HepG2 (cell line): ENCODE data around the gene MSANTD1. TPM values are rescaled to one million over a fixed set of nuclear protein-coding genes. Genes with fewer than 3 reads are reported as not detected.

ENCODE experiments used
- ATAC-seq: fragments of 200-7000 bp; cut with Tn5 transposase; 3 replicates; pipeline ENCODE4 v1.9.1; 2020; ENCODE audit warnings: mild to moderate bottlenecking, moderate library complexity
- BruUV-seq: library from RNA; stranded (reverse); fragments of 400-500 nt; replicated peaks from 2 replicates; lab custom pipeline; 2021; lab: Mats Ljungman, UMichigan
- CTCF ChIA-PET: fragments of 300-600 bp; formaldehyde crosslinking; extraction: SDS; loops from one replicate; lab custom pipeline; 2021; ENCODE audit warnings: low total read pairs, inconsistent platforms, low intra/inter-chr PET ratio; lab: Yijun Ruan, JAX
- POLR2A ChIA-PET: fragments of 350-600 bp; sonication (Branson Sonifier 250); formaldehyde crosslinking; loops from one replicate; lab custom pipeline; 2020; ENCODE audit warnings: antibody characterized with exemption, inconsistent platforms; lab: Yijun Ruan, JAX
- DNase-seq: peaks from one replicate; pipeline ENCODE4 v3.0.0-alpha.2; 2015; ENCODE audit warnings: low spot score
- FAIRE-seq: peaks from 3 replicates; lab custom pipeline; 2011; peaks lifted over from hg19 to GRCh38; lab: Jason Lieb, UNC
- H2AFZ ChIP-seq: one replicate; pipeline ENCODE4 v1.6.1; 2011; ENCODE audit warnings: low read length, inconsistent platforms
- H3K27ac ChIP-seq: fragments of 300-600 bp; 3 replicates; pipeline ENCODE4 v1.8.0; 2011; ENCODE audit warnings: mixed run types, mild to moderate bottlenecking, mixed read lengths, low read length, inconsistent platforms; ENCODE audit not compliant: insufficient read depth; ENCODE audit errors: extremely low read length
- H3K27me3 ChIP-seq, 2 experiments: fragments of 200-600 bp in 1 of 2; 2 replicates in 1 of 2; 3 replicates in 1 of 2; pipeline versions ENCODE4 v1.6.0 to v1.8.0; 2011; ENCODE audit warnings: low read length in 2 of 2, mild to moderate bottlenecking in 2 of 2, moderate library complexity in 2 of 2, inconsistent platforms in 1 of 2; ENCODE audit not compliant: insufficient read depth in 2 of 2, control insufficient read depth in 1 of 2
- H3K36me3 ChIP-seq, 2 experiments: fragments of 200-600 bp in 1 of 2; replicated peaks in 1 of 2; 2 replicates in 1 of 2; 3 replicates in 1 of 2; pipeline versions ENCODE4 v1.5.1 to v1.8.0; 2011; ENCODE audit warnings: low read length in 2 of 2, inconsistent platforms in 1 of 2; ENCODE audit not compliant: insufficient read depth in 2 of 2, control insufficient read depth in 1 of 2
- H3K4me1 ChIP-seq: 2 replicates; pipeline ENCODE4 v1.5.1; 2012; ENCODE audit warnings: low read length, inconsistent platforms; ENCODE audit not compliant: insufficient read depth
- H3K4me2 ChIP-seq: 2 replicates; pipeline ENCODE4 v1.6.0; 2011; ENCODE audit warnings: low read depth, low read length, inconsistent platforms
- H3K4me3 ChIP-seq, 3 experiments: fragments of 200-600 bp in 1 of 3; sonication (generic), shearing (Covaris generic) in 1 of 3; replicated peaks in 1 of 3; 2 replicates each; pipeline ENCODE4 v1.5.1; 2011 to 2016; ENCODE audit warnings: low read length in 3 of 3, inconsistent platforms in 2 of 3, low read depth in 2 of 3, mild to moderate bottlenecking in 2 of 3, control low read depth in 1 of 3, mixed read lengths in 1 of 3; ENCODE audit not compliant: insufficient read depth in 1 of 3
- H3K79me2 ChIP-seq: one replicate; pipeline ENCODE4 v1.6.1; 2011; ENCODE audit warnings: low read length, inconsistent platforms; ENCODE audit not compliant: insufficient read depth
- H3K9ac ChIP-seq: 2 replicates; pipeline ENCODE4 v1.6.0; 2011; ENCODE audit warnings: mild to moderate bottlenecking, low read depth, low read length, inconsistent platforms; ENCODE audit not compliant: insufficient read depth
- H3K9me3 ChIP-seq: 2 replicates; pipeline ENCODE4 v1.5.1; 2012; ENCODE audit warnings: mild to moderate bottlenecking, low read length
- H4K20me1 ChIP-seq: 2 replicates; pipeline ENCODE4 v1.6.0; 2011; ENCODE audit warnings: inconsistent platforms, mild to moderate bottlenecking, low read length, moderate library complexity; ENCODE audit not compliant: insufficient read depth
- ADNP ChIP-seq: sonication (generic); formaldehyde crosslinking; IDR thresholded peaks from 2 replicates; pipeline ENCODE4 v1.4.0; 2020; ENCODE audit warnings: missing genetic modification reagents
- FOXC1 ChIP-seq: sonication (generic); formaldehyde crosslinking; IDR thresholded peaks from 2 replicates; pipeline ENCODE4 v1.8.0; 2022; ENCODE audit warnings: mild to moderate bottlenecking, missing genetic modification reagents, borderline replicate concordance
- MAFK ChIP-seq, 2 experiments: IDR thresholded peaks in 1 of 2; conservative IDR thresholded peaks in 1 of 2; 2 replicates each; pipeline ENCODE4 v1.6.1; 2011; ENCODE audit warnings: improper control_type of control experiment in 2 of 2, low read length in 2 of 2
- MBNL3 ChIP-seq: fragments of 250-450 bp; sonication (Bioruptor Pico); conservative IDR thresholded peaks from 2 replicates; pipeline ENCODE4 v1.8.0; 2022; ENCODE audit warnings: mild to moderate bottlenecking, inconsistent platforms
- TARDBP ChIP-seq: sonication (generic); formaldehyde crosslinking; IDR thresholded peaks from 2 replicates; pipeline ENCODE4 v1.8.0; 2022; ENCODE audit warnings: mild to moderate bottlenecking, missing genetic modification reagents
- ZBTB38 ChIP-seq: sonication (generic); formaldehyde crosslinking; IDR thresholded peaks from 2 replicates; pipeline ENCODE4 v1.5.1; 2020; ENCODE audit warnings: mild to moderate bottlenecking, missing genetic modification reagents
- ZFP36 ChIP-seq: fragments of 150-350 bp; IDR thresholded peaks from 2 replicates; pipeline ENCODE4 v1.6.1; 2018; ENCODE audit warnings: borderline replicate concordance, low read length, low read depth; ENCODE audit not compliant: partially characterized antibody
- ZNF543 ChIP-seq: sonication (generic); formaldehyde crosslinking; IDR thresholded peaks from 2 replicates; pipeline ENCODE4 v1.4.0; 2020; ENCODE audit warnings: mild to moderate bottlenecking, missing genetic modification reagents
- ZNF607 ChIP-seq: sonication (generic); formaldehyde crosslinking; IDR thresholded peaks from 2 replicates; pipeline ENCODE4 v1.5.1; 2020; ENCODE audit warnings: missing genetic modification reagents, mild to moderate bottlenecking, borderline replicate concordance
- ZNF629 ChIP-seq: sonication (generic); formaldehyde crosslinking; conservative IDR thresholded peaks from 2 replicates; pipeline ENCODE4 v1.5.0; 2020; ENCODE audit warnings: missing genetic modification reagents
- ZNF644 ChIP-seq: IDR thresholded peaks from 2 replicates; pipeline ENCODE4 v1.6.1; 2016; ENCODE audit warnings: low read depth
- ZSCAN12 ChIP-seq: sonication (generic); formaldehyde crosslinking; IDR thresholded peaks from 2 replicates; pipeline ENCODE4 v1.9.0; 2021; ENCODE audit warnings: mild to moderate bottlenecking, missing genetic modification reagents
- ZSCAN29 ChIP-seq: sonication (generic); formaldehyde crosslinking; conservative IDR thresholded peaks from 2 replicates; pipeline ENCODE4 v1.4.0; 2020; ENCODE audit warnings: mild to moderate bottlenecking, missing genetic modification reagents
- WGBS: methylation state at CpG from one replicate; pipeline ENCODE4 v1.1.6; 2017; ENCODE audit warnings: low lambda C conversion rate; 5-methylcytosine and 5-hydroxymethylcytosine counted together
- in situ Hi-C: cut with HindIII; loops from 2 replicates; pipeline ENCODE4 v1.10.0; 2017; ENCODE audit warnings: low pct_unique_long_range_greater_than_20kb; ENCODE audit not compliant: extremely low pct_ligation_motif_present
- intact Hi-C: fragments of 100-400 bp; cut with micrococcal nuclease; formaldehyde crosslinking; loops from one replicate; pipeline ENCODE4 v1.10.0; 2022; ENCODE audit not compliant: unreplicated experiment
- polyA plus RNA-seq, 8 experiments: library from polyadenylated mRNA; depleted of rRNA in 3 of 8; stranded (reverse) in 7 of 8; unstranded in 1 of 8; fragments of >200 nt; fragmentation: Illumina TruSeq in 4 of 8; extraction: Trizol in 4 of 8; gene quantifications; 2 replicates each; pipeline versions ENCODE4 v1.2.1 to v1.2.3, GENCODE V29; 2011 to 2016; ENCODE audit warnings: low read depth in 4 of 8, missing spikeins in 1 of 8, mixed read lengths in 1 of 8; ENCODE audit not compliant: insufficient read depth in 1 of 8
- total RNA-seq, 5 experiments: library from RNA; depleted of rRNA; stranded (reverse); fragments of >200 nt; fragmentation: Illumina TruSeq; extraction: Trizol; gene quantifications; 2 replicates each; pipeline ENCODE4 v1.2.3, GENCODE V29; 2016; ENCODE audit warnings: low read depth in 1 of 5
- TF ChIP-seq, protein P1 (sequence below): IDR thresholded peaks from 2 replicates; pipeline ENCODE4 v1.6.1; 2016; ENCODE audit warnings: low read depth, control low read depth
- TF ChIP-seq, protein P2 (sequence below): sonication (generic); formaldehyde crosslinking; IDR thresholded peaks from 2 replicates; pipeline ENCODE4 v1.4.0; 2020; ENCODE audit warnings: missing genetic modification reagents
- TF ChIP-seq, protein P3 (sequence below): sonication (generic); formaldehyde crosslinking; IDR thresholded peaks from 2 replicates; pipeline ENCODE4 v1.5.1; 2020; ENCODE audit warnings: missing genetic modification reagents, mild to moderate bottlenecking, borderline replicate concordance
- TF ChIP-seq, protein P4 (sequence below): sonication (generic); formaldehyde crosslinking; IDR thresholded peaks from 2 replicates; pipeline ENCODE4 v1.4.0; 2020; ENCODE audit warnings: mild to moderate bottlenecking, missing genetic modification reagents
- TF ChIP-seq, protein P5 (sequence below): sonication (generic); IDR thresholded peaks from 2 replicates; pipeline ENCODE4 v1.6.1; 2016; ENCODE audit warnings: low read depth, borderline replicate concordance

The MSANTD1 gene
- total and polyA plus RNA-seq, 2 of the 13 experiments (the other 11 are each of a cell fraction or from before 2014, with no cell fraction given), result 0.22 to 0.40 TPM

DNA sequence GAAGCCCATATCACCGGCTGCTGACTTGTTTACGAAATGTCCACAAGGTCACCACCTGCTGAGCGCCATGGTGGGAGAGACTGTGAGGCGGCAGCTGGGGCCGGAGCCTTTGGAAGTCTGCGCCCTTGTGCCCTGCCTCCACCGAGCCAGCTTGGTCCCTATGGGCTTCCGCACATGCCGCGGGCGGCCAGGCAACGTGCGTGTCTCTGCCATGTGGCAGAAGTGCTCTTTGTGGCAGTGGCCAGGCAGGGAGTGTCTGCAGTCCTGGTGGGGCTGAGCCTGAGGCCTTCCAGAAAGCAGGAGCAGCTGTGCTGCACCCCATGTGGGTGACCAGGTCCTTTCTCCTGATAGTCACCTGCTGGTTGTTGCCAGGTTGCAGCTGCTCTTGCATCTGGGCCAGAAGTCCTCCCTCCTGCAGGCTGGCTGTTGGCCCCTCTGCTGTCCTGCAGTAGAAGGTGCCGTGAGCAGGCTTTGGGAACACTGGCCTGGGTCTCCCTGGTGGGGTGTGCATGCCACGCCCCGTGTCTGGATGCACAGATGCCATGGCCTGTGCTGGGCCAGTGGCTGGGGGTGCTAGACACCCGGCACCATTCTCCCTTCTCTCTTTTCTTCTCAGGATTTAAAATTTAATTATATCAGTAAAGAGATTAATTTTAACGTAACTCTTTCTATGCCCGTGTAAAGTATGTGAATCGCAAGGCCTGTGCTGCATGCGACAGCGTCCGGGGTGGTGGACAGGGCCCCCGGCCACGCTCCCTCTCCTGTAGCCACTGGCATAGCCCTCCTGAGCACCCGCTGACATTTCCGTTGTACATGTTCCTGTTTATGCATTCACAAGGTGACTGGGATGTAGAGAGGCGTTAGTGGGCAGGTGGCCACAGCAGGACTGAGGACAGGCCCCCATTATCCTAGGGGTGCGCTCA lies 8.7 kb upstream of the MSANTD1 start:
- WGBS, result 95% methylated on average over 15 of the region's 29 CpGs
- intact Hi-C loops (no loop called here), in situ Hi-C loops (no loop called here)
- DNase-seq (no peak), FAIRE-seq (no peak), ATAC-seq (no peak)
- Histone ChIP-seq H3K9ac (no peak overlapping the region), H3K27me3 (no peaks in the 10 kb centered on the region), H3K27ac (no peak overlapping the region), H4K20me1 (0 out of 2 replicates have a peak, but pooled peaks cover 3% of the 10 kb centered on the region), H3K4me2 (no peak overlapping the region), H2AFZ (no peak overlapping the region), H3K4me3 (no peak overlapping the region), H3K36me3 (peaks cover 15 to 45% of the 10 kb centered on the region in 2 experiments; a peak in 4 of 5 replicates), H3K4me1 (peaks cover 17% of the 10 kb centered on the region), H3K79me2 (no peaks in the 10 kb centered on the region), H3K9me3 (no peaks in the 10 kb centered on the region)
- BruUV-seq, result no TSS peak
- POLR2A ChIA-PET, result no interaction called here
- CTCF ChIA-PET, result no interaction called here
- TF ChIP-seq, protein P1, sequence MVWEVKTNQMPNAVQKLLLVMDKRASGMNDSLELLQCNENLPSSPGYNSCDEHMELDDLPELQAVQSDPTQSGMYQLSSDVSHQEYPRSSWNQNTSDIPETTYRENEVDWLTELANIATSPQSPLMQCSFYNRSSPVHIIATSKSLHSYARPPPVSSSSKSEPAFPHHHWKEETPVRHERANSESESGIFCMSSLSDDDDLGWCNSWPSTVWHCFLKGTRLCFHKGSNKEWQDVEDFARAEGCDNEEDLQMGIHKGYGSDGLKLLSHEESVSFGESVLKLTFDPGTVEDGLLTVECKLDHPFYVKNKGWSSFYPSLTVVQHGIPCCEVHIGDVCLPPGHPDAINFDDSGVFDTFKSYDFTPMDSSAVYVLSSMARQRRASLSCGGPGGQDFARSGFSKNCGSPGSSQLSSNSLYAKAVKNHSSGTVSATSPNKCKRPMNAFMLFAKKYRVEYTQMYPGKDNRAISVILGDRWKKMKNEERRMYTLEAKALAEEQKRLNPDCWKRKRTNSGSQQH (CRISPR knock-in tag), result no peak
- TF ChIP-seq ZNF629 (CRISPR knock-in tag), result no peak
- TF ChIP-seq TARDBP, result no peak
- TF ChIP-seq, protein P2, sequence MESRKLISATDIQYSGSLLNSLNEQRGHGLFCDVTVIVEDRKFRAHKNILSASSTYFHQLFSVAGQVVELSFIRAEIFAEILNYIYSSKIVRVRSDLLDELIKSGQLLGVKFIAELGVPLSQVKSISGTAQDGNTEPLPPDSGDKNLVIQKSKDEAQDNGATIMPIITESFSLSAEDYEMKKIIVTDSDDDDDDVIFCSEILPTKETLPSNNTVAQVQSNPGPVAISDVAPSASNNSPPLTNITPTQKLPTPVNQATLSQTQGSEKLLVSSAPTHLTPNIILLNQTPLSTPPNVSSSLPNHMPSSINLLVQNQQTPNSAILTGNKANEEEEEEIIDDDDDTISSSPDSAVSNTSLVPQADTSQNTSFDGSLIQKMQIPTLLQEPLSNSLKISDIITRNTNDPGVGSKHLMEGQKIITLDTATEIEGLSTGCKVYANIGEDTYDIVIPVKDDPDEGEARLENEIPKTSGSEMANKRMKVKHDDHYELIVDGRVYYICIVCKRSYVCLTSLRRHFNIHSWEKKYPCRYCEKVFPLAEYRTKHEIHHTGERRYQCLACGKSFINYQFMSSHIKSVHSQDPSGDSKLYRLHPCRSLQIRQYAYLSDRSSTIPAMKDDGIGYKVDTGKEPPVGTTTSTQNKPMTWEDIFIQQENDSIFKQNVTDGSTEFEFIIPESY (CRISPR knock-in tag), result peak; percentile 89
- TF ChIP-seq ADNP (CRISPR knock-in tag), result no peak
- no peak for TF ChIP-seq ZSCAN12
- no peak for TF ChIP-seq ZNF644 (CRISPR knock-in tag)
- TF ChIP-seq ZBTB38 (CRISPR knock-in tag), result peak; percentile 50; the same call in 1 of the 2 replicates
- TF ChIP-seq, protein P3, sequence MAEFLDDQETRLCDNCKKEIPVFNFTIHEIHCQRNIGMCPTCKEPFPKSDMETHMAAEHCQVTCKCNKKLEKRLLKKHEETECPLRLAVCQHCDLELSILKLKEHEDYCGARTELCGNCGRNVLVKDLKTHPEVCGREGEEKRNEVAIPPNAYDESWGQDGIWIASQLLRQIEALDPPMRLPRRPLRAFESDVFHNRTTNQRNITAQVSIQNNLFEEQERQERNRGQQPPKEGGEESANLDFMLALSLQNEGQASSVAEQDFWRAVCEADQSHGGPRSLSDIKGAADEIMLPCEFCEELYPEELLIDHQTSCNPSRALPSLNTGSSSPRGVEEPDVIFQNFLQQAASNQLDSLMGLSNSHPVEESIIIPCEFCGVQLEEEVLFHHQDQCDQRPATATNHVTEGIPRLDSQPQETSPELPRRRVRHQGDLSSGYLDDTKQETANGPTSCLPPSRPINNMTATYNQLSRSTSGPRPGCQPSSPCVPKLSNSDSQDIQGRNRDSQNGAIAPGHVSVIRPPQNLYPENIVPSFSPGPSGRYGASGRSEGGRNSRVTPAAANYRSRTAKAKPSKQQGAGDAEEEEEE (CRISPR knock-in tag), result no peak
- no peak for TF ChIP-seq MBNL3
- TF ChIP-seq ZSCAN29 (CRISPR knock-in tag), result no peak
- TF ChIP-seq, protein P4, sequence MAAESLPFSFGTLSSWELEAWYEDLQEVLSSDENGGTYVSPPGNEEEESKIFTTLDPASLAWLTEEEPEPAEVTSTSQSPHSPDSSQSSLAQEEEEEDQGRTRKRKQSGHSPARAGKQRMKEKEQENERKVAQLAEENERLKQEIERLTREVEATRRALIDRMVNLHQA (CRISPR knock-in tag), result no peak
- TF ChIP-seq ZNF607 (CRISPR knock-in tag), result no peak
- TF ChIP-seq MAFK (conservative IDR thresholded peaks at IDR 0.05 in 1 of 2, IDR thresholded peaks at IDR 0.05 in 1 of 2; ENCODE audit: low read length in 2 of 2), result no peak
- TF ChIP-seq ZFP36, result no peak
- no peak for TF ChIP-seq FOXC1
- TF ChIP-seq ZNF543 (CRISPR knock-in tag), result no peak
- TF ChIP-seq, protein P5, sequence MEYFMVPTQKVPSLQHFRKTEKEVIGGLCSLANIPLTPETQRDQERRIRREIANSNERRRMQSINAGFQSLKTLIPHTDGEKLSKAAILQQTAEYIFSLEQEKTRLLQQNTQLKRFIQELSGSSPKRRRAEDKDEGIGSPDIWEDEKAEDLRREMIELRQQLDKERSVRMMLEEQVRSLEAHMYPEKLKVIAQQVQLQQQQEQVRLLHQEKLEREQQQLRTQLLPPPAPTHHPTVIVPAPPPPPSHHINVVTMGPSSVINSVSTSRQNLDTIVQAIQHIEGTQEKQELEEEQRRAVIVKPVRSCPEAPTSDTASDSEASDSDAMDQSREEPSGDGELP, result 0 out of 2 replicates have a peak, but pooled peaks have one; percentile 18
